NOMO-1 treated with DMSO at 0.1 percent for 48 hours (cell line): ENCODE data around the gene GOLGA8H.
"Not testable (repeated sequence)": the region's sequence is repeated elsewhere in the genome, so short reads cannot be mapped to it uniquely, and the experiment has no call there.

Source experiments
- DNase-seq: peaks from one replicate; lab custom pipeline; 2025; ENCODE audit not compliant: unreplicated experiment; lab: John Stamatoyannopoulos, UW

GOLGA8H gene

DNA sequence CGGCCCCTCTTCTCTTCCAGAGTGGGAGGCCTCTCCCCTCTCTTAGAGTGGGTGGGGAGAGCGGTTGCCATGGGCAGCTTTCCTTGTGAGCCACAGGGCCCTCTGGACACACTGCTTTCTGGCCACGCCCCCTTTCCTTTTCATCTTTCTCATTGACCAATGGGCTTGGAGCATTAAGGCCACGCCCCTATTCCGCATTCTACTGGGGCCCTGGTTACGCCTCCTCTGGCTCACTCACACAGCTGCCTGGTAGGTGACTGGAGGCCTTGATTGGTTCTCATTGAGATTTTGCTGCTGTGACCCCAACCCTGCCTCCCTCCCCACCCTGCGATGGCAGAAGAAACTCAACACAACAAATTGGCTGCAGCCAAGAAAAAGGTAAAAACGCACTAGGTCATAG lies at the start of gene GOLGA8H:
TSS of gene GOLGA8H (plus strand) at position 233 of the 400 bp plus-strand sequence. CDS start at position 331, 98 bp downstream.
- not testable (repeated sequence) for DNase-seq

DNA sequence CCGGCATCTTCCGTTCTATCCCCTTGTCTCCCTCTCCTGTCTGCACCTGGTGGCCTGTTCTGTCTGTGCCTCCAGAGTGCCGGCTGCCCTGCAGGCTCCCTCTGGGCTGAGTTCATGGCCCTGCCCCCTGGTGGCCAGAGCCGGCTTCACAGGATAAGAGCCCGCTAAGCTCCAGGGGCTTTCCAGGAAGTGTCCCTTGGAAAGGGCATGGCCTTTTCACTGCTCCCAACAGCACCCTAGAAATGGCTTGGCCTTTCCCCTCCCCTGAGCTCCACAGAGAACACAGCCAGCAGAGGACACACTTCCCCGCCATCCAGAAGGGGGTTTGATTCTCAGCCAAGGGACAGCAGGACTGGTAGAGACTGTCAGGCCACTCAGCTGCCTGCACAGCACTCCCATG lies 36.9 kb upstream of the GOLGA8H start:
- DNase-seq: not testable (repeated sequence)

DNA sequence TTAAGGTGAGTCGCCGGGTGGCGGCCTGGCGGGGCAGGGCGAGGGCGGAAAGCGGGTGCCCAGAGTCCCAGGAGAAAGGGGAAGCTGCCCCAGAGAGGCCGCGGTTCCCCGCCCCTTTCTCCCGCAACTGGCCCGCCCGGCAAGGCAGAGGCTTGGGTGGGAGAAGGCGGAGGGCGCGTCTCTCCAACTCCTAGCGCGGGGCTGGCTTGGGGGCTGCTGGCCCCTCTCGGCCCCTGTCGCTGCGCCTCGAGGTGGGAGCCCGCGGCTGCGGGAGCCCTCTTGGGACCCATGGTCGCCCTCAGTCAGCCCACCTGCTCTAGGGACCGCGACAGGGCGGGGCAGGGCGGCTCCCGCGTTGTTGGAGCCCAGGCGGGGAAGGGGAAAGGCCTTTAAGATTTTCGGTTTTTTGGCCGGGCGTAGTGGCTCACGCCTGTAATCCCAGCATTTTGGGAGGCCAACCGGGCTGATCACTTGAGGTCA lies 30.8 kb upstream of the GOLGA8H start:
- DNase-seq: not testable (repeated sequence)

DNA sequence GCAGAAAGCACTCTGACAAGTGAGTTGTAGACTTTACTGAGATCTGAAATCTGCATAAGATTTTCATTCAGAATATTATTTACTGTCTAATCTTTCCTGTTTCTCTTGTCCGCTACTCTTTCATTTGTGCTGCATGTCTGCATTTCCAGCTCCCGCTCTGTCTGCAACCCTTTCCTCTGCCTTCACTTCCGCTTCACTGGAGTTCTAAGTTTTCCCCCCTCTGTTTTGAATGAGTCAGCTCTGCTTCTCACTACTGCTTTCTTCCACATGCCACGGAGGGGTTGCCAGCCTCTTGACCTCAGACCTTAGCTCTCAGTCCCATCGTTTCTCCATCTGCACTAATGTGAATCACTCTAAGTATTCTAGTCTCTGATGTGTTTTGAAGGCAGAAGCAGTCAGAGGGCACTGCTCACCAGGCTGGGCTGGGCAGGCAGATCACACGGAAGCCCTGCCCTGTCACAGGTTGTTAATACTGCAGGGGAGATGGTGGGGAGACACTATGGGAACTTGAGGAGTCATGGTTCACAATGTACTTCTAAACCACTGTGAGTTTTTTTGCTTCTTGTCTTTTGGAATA lies 24.3 kb upstream of the GOLGA8H start:
- not testable (repeated sequence) for DNase-seq

GRCh38 chr15:30580716-30581115 lies 23.1 kb upstream of the GOLGA8H start:
- DNase-seq: not testable (repeated sequence)

DNA sequence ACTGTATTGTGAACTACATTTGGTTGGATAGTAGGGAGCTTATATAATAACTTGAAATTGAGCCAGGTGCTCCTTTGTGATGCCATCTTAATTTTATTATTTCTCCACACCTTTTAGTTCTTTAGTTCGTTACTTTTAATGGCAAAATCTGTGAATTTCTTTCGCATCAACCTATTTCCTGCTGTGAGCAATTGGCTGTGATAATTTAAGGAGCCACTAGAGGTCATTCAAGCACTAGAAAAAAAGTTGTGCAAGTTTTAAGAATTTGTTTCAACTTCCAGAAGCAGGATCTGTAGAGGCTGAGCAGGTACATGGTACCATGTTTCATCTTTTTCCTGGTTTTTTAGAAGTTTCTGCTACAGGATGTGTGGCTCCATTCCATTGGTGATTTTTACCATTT lies 4.9 kb upstream of the GOLGA8H start:
- not testable (repeated sequence) for DNase-seq

DNA sequence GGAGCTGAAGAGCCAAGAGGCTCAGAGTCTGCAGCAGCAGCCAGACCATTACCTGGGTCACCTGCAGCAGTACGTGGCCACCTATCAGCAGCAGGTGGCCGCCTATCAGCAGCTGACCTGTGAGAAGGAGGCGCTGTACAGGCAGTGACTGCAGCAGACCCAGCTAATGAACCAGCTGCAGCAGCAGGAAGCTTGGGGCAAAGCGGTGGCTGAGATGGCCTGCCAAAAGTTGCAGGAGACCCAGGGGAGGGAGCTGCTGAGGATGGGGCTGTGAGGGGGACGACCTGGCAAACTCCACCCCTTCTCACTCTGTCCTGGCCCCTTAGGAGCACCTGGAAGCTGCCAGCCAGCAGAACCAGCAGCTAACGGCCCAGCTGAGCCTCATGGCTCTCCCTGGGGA lies 8.4 kb downstream of the GOLGA8H start:
- not testable (repeated sequence) for DNase-seq

DNA sequence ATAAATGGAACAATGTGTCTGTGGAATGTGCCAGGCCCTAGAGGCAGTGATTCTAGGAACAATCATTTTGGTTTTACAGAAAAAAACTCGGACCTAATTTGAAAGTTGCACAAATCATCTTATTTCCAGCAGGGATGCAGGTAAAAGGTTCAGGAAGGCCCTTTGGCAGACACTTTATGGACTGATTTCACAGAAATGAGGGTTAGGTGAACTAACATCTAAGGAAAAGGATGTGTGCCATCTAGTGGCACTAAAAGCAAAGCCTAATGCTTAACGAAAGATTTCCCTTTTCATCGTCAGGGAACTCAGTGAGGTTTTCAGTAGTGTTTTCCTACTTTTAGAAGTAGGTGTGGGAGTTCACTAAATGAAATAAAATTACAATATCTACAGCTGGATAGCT lies 17.5 kb downstream of the GOLGA8H start:
- DNase-seq: not testable (repeated sequence)

- not testable (repeated sequence) for DNase-seq
Observed at GRCh38 chr15:30625436-30626193, 21.8 kb downstream of the GOLGA8H start, which contains the start of gene ARHGAP11B. Gene ARHGAP11B (plus strand): TSS chr15:30626128.

DNA sequence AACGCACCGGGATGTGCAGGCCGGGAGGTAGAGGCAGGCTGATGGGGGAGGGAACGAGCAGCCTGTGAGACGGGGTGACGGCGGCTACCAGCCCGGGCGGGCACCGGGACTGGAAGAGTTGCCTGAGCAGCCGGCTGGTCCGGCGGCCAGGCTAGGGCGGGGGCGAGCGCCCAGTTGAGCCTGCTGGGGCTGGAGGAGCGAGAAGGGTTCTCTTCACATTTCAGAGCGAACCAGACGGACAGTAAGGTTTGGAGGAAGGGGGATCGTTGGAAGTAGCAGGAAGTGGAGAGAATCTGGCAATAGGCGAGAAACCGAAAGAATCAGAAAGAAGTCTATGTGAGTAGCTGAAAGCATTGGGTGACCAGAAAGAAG lies 22.4 kb downstream of the GOLGA8H start:
- DNase-seq: not testable (repeated sequence)

DNA sequence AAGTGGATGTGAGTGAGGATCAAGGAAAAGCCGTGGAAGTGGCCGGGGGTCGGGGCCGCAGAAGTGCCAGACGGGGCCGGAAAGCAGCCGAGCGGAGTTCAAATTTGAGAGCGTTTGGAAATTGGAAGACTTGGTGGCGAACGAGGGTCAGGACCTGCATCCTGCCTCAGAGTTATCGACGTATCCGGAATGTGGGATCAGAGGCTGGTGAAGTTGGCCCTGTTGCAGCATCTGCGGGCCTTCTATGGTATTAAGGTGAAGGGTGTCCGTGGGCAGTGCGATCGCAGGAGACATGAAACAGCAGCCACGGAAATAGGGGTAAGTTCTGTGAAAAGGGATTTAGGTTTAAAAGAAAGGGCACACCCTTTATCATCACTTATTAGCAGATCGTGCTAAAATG lies 22.8 kb downstream of the GOLGA8H start:
- DNase-seq: not testable (repeated sequence)

DNA sequence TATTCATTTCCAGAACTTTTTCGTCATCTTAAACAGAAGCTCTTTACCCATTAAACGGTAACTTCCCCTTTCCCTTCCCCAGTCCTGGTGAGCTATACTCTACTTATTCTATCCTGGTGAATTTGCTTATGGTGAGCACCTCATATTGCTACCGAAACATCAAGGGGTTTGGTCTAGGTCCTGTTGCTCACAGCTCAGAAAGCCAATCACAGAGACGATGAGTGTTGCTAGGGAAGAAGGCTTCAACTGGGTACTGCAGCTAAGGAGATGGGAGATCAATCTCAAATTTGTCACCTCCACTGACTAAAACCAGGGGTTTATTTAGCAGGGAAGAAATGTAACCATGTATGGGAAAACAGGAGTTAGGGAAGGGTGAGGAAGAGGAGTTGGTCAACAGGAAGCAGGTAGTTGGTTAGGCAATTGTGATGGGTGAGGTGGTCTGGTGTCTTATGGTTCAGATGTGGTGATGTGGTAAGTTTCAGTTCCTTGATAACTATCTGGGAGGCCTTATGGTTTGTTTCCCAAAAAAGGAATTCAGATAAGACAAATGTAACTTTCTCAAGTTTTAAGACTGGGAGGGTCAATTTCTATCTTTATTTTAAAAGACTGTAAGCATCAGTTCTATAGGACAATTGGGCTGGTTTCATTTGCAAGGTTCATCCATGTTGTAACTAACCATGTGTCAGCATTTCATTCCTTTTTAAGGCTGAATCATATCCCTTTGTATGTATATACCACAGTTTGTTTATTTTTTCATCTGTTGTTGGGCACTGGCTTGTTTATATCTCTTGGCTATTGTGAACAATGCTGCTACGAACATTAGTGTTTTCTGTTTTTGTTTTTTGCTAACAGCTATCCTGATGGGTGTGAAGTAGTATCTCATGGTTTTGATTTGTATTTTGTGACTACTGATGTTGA lies 46.4 kb downstream of the GOLGA8H start:
- DNase-seq: peak; percentile 71

GRCh38 chr15:30661154-30661553 lies 57.3 kb downstream of the GOLGA8H start:
- peak; percentile 9 for DNase-seq
